Colon (tissue), 2 donors: ENCODE data around the gene IDE.
"Not testable (repeated sequence)": the region's sequence is repeated elsewhere in the genome, so short reads cannot be mapped to it uniquely, and the experiment has no call there.

Experiments used
- FAIRE-seq: peaks from 2 replicates; lab custom pipeline; 2012; peaks lifted over from hg19 to GRCh38; lab: Jason Lieb, UNC
- donor health status: control.
- donor health status: control.

IDE gene

GRCh38 chr10:92573798-92574547, at the start of gene IDE:
Gene IDE (minus strand): TSS chr10:92574093. CDS start chr10:92574019, 74 bp downstream.
- FAIRE-seq = no peak

- no peak for FAIRE-seq
These were observed 45.5 kb upstream of the IDE start for GRCh38 chr10:92619368-92619767.

- no peak for FAIRE-seq
These were observed 41.6 kb upstream of the IDE start for GRCh38 chr10:92615515-92615914.

- no peak for FAIRE-seq
These were observed 30.9 kb upstream of the IDE start for GRCh38 chr10:92604841-92605240.

- no peak for FAIRE-seq
These were observed 24.4 kb upstream of the IDE start for GRCh38 chr10:92598321-92598720.

- no peak for FAIRE-seq
These were observed 21.6 kb upstream of the IDE start for GRCh38 chr10:92595505-92595904.

GRCh38 chr10:92593619-92594588, 20.0 kb upstream of the IDE start:
- no peak for FAIRE-seq

- FAIRE-seq = no peak
These were observed 19.1 kb upstream of the IDE start, which contains the start of gene KIF11 for GRCh38 chr10:92592761-92593618. Gene KIF11 (plus strand): TSS chr10:92593130. CDS start chr10:92593376, 246 bp downstream.

- no peak for FAIRE-seq
These were observed 17.7 kb upstream of the IDE start for GRCh38 chr10:92591550-92592022.

- FAIRE-seq = no peak
These were observed 17.0 kb upstream of the IDE start for GRCh38 chr10:92590623-92591549.

- not testable (repeated sequence) for FAIRE-seq
These were observed 8.5 kb upstream of the IDE start for GRCh38 chr10:92582347-92582746.

- FAIRE-seq = no peak
These were observed 2.1 kb upstream of the IDE start for GRCh38 chr10:92575961-92576360.

- no peak for FAIRE-seq
These were observed 812 bp upstream of the IDE start for GRCh38 chr10:92574548-92575261.

GRCh38 chr10:92573091-92573797, 649 bp downstream of the IDE start:
- no peak for FAIRE-seq

GRCh38 chr10:92572362-92573090, 1.4 kb downstream of the IDE start:
- no peak for FAIRE-seq

GRCh38 chr10:92571649-92572048, 2.2 kb downstream of the IDE start:
- no peak for FAIRE-seq

GRCh38 chr10:92569663-92570062, 4.2 kb downstream of the IDE start:
- not testable (repeated sequence) for FAIRE-seq

GRCh38 chr10:92569071-92569470, 4.8 kb downstream of the IDE start:
- no peak for FAIRE-seq
